HG03097 (cell line): ENCODE results near the gene PPME1.

Experiments used
- ATAC-seq: cut with Tn5 transposase; IDR thresholded peaks from one replicate; pipeline ENCODE4 v1.9.1; 2021; ENCODE audit not compliant: unreplicated experiment, low FRiP score

The PPME1 gene

DNA sequence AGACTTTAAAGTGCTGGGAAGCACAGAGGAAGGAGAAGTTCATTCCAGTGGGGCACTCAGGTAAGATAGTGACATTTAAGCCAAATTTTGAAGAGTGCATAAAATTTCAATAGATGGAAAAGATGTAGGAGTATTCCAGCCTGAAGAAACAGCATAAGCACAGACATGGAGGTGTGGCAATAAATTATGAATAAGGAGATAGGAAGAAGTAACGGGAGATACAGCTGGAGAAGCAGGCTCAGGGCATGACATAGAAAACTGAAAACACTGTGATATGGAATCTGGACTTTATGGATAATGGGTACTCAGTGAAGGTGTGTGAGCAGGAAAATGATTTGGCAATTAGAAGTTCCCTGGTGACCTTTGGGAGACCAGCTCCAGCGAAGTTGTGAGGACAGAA, 107.0 kb downstream of the PPME1 start:
- ATAC-seq, result no peak

DNA sequence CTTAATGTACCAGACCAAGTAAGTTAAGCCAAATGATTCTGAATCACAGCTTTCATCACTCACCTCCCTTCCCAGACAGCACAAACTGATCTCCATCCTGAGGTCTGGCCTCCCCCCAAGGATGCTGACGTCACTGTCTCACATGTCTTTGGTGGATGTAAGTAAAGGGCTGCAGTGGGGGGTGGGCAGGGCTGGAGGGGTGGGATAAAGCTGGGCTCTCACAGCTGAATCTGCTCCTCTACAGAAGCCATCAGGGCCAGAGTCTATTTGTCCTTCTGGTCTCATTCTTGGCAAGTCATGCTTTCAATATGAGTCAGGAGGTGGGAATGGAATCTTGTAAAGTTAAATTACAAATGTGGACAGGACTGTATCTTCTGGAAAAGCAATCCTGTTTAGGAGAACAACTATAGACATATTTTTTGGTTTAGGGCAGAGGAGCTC, 107.7 kb downstream of the PPME1 start:
- ATAC-seq, result no peak

DNA sequence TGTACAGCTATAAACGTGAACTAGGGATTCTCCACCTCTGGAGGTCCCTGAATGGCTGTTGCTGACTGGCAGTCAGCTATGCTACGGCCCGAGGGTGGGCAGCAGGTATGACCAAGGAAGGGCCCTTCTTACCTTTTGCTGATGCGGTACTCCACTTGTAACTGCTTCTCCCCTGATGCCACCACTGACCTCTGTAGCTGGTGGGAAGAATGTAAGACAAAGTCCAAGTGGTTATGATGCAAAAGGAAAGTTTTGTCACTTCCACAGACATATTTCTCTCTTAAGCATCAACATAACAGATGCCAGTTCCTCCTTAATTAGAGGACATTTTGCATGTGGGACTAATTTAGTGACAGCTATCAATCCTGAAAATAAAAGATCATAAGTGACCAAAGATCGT, 108.2 kb downstream of the PPME1 start:
- no peak for ATAC-seq

DNA sequence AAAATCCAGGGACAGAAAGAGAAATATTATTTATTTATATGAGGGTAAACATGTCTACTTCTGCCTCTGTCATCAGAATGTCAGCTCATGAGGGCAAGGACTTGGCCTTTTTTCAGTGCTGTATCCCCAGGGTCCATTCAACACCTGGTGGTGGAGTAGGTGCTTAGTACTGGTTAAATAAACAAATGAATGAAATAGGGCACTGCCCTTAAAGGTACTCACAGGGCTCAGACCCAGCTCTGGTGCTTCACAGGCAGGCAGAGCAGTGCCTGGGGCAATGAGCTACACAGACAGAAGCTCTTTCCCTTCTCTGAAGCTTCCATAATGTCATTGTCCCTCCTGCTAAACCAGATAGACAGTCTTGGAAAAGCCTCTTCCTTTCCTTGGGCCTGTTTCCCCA, 109.4 kb downstream of the PPME1 start:
- no peak for ATAC-seq

DNA sequence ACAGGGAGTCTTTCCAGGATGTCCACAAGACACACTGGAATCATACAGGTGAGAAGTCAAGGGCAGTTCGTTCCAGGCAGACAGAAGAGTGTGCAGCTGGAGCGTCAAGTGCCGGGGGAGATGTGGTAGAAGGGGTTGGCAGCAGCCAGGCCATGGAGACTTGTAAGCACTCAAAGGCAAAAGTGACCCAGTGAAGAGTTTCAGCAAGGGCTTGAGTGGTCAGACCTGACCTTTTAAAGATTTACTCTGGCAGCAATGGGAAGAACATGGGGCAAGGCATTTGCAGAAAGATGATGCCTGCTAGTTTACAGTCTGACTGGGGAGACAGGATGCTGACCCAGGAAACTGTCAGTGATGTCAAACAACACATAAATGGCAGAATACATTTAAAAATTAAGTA, 111.3 kb downstream of the PPME1 start:
- no peak for ATAC-seq

DNA sequence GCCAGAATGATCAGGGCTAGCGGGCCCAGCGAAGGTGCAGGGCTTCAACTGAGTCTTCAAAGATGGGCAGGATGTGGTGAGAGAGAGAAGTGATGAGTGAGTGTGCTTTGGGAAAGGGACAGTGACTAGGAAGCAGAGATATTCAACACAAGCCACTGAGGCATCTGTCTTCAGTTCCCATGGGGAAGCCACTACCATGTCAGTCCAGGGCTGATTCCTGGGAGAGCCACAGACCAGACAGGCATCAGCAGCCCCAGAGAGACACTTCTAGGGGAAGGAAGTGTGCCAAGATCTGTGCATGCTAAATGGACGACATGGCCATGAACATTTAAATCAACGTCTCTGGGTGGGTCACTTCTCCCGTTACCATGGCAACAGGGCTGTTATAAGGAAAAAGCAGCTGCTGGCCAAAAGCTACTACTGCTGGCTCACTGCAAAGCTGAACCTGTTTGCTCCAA, 111.9 kb downstream of the PPME1 start:
- no peak for ATAC-seq

DNA sequence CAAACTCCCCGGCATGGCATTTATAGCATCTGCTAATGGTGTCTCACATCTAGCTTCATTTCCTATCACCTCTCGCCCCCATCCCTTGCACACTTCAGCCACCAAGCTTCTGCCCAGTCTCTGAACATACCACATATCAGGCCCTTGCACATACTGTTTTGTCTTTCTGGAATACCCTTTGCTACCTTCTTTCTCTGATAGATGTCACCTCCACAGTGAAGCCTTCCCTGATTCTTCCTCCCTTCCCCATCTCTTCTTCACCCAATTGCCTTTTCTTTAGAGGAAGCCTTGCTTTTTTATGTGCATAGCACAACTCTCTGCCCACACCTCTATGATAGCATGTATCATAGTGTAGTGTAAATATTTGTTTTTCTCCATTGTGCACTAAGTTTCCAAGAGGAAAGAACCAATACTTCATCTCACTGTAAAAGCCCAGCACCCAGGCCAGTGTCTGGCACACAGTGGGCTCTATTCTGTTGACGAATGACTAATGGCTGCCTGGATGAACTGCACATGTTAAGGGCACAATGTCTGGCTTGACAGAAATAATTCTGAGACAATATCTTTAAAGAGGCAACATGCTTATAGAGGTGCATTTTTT, 112.6 kb downstream of the PPME1 start:
- no peak for ATAC-seq

DNA sequence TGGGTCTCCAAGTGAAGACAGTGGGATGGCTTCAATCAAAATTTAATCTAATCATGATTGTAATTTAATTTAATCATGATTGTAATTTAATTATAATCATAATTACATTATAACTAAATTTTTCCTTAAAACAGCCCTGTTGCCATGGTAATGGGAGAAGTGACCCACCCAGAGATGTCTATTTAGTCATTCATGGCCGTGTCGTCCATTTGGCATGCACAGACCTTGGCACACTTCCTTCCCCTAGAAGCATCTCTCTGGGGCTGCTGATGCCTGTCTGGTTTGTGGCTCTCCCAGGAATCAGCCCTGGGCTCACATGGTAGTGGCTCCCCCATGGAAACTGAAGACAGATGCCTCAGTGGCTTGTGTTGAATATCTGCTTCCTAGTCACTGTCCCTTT, 113.4 kb downstream of the PPME1 start:
- ATAC-seq, result no peak

DNA sequence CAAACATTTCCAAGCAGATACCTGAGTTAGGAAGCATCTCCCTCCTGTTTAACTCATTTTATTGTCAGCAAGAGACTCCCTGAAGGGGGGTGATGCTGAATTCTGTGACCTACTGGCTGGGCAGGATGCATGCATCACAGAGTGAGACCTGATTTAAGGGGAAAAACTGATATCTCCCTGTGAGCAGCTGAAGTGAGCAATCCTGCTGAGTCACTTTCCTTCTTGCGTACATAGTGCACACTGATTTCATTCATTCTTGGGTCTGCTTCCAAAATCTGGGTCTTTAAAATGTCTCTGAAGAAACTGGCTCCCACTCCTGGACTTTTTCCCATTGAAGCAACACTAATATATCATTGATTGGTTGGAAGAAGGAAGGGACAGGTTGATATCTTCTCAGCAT, 117.1 kb downstream of the PPME1 start:
- no peak for ATAC-seq

DNA sequence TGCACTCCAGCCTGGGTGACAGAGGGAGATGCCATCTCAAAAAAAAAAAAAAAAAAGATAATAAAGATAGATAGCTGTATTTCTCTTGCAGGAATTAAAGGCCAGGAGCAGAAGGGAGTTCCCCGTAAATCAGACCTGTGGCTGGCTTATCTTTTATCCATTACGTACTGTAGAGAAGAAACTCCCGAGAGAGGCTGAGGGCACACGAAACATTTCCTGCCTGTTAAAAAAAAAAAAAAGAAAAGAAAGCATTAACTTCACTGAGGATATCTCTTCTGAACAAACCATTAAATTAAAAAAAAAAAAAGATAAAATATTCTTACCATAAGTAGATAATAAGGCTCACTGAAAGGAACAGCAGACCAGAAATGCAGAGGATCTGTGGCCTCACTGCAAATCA, 117.8 kb downstream of the PPME1 start:
- ATAC-seq, result no peak

DNA sequence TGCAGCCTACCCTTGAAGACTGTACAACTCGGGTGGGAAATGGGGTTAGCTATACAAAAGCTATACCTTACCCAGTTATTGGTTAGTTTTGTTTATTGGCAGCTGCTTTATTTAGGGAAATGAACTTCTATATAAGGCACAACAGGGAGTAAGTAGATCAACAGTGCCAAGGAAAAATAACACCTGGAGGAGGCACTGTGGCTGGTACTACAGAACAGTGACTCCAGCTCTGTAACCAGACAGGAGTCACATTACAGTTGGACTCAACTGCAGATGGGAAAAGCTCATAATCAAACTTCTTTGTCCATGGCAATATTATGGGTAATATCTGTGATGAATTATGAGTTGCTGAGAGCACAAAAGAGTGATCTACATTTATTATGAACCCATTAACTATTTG, 126.4 kb downstream of the PPME1 start:
- ATAC-seq, result no peak

DNA sequence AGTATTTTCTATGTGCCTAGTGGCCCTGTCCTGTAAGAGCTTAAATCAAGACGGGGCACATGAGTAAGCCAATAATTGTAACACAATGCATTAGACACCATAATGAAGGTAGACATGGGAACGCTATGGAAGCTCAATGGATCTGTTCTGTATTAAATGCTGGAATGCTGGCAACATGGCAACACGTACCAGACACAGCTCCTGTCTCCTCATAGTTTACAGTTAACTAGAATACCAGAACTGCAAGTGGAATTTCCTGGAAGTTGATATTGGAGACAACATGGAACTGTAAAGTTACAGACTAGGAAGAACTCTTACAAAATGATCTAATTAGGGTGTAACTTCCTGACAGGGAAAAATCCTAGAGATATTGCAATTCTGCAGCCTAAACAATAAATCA, 127.9 kb downstream of the PPME1 start:
- ATAC-seq, result no peak
